Epithelial cell of esophagus (primary cell): Measurements from ENCODE around the gene MIF4GD.

Source experiments
- DNase-seq: peaks from one replicate; pipeline ENCODE4 v3.0.0; 2010; ENCODE audit warnings: low read depth
- H3K4me3 ChIP-seq: 2 replicates; pipeline ENCODE4 v1.5.1; 2011; ENCODE audit warnings: mild to moderate bottlenecking, low read length, control low read depth
- CTCF ChIP-seq: IDR thresholded peaks from 2 replicates; pipeline ENCODE4 v1.5.1; 2011; ENCODE audit warnings: low read depth, mild to moderate bottlenecking, low read length, control low read depth, inconsistent platforms; ENCODE audit not compliant: insufficient read depth; ENCODE audit errors: missing control alignments

The MIF4GD gene

GRCh38 chr17:75315541-75316243, 44.7 kb upstream of the MIF4GD start:
- DNase-seq = no peak
- no peak overlapping the region for H3K4me3 ChIP-seq
- no peak for TF ChIP-seq CTCF

GRCh38 chr17:75313941-75314551, 43.0 kb upstream of the MIF4GD start:
- H3K4me3 ChIP-seq = no peak overlapping the region
- no peak for TF ChIP-seq CTCF
- DNase-seq = peak; percentile 32

GRCh38 chr17:75308732-75309629, 38.0 kb upstream of the MIF4GD start:
- DNase-seq = no peak
- TF ChIP-seq CTCF = no peak
- no peak overlapping the region for H3K4me3 ChIP-seq

GRCh38 chr17:75307957-75308731, 37.1 kb upstream of the MIF4GD start:
- no peak for TF ChIP-seq CTCF
- no peak for DNase-seq
- no peak overlapping the region for H3K4me3 ChIP-seq

- no peak overlapping the region for H3K4me3 ChIP-seq
- no peak for DNase-seq
- no peak for TF ChIP-seq CTCF
Measured at GRCh38 chr17:75301502-75302206, 30.6 kb upstream of the MIF4GD start.

GRCh38 chr17:75301049-75301448, 30.0 kb upstream of the MIF4GD start:
- no peak overlapping the region for H3K4me3 ChIP-seq

More at GRCh38 chr17:75301049-75301448, 30.0 kb upstream of the MIF4GD start:
- no peak for TF ChIP-seq CTCF
- no peak for DNase-seq
